Hepatocyte (in vitro differentiated cells): ENCODE measurements around the gene ZNF544. TPM values are rescaled to one million over a fixed set of nuclear protein-coding genes. Genes with fewer than 3 reads are reported as not detected.

Experiments
- DNase-seq: peaks from one replicate; pipeline ENCODE4 v3.0.0-alpha.2; 2016; ENCODE audit warnings: low spot score
- H2AFZ ChIP-seq: fragments of 200-600 bp; sonication (generic); 2 replicates; pipeline ENCODE4 v1.6.0; 2016; ENCODE audit warnings: antibody characterized with exemption, mild to moderate bottlenecking
- H3K27ac ChIP-seq: fragments of 200-600 bp; sonication (generic); 2 replicates; pipeline ENCODE4 v1.5.1; 2016; ENCODE audit warnings: mild to moderate bottlenecking
- H3K27me3 ChIP-seq: fragments of 200-600 bp; sonication (generic); 2 replicates; pipeline ENCODE4 v1.6.1; 2016
- H3K36me3 ChIP-seq: fragments of 200-600 bp; sonication (generic); replicated peaks from 2 replicates; pipeline ENCODE4 v1.5.1; 2016; ENCODE audit warnings: low read depth; ENCODE audit not compliant: insufficient read depth
- H3K4me1 ChIP-seq: fragments of 200-600 bp; sonication (generic); 2 replicates; pipeline ENCODE4 v1.5.1; 2016; ENCODE audit warnings: mild to moderate bottlenecking, moderate library complexity; ENCODE audit not compliant: insufficient read depth
- H3K4me2 ChIP-seq: fragments of 200-600 bp; sonication (generic); 2 replicates; pipeline ENCODE4 v1.6.0; 2016
- H3K4me3 ChIP-seq: fragments of 200-600 bp; sonication (generic); 2 replicates; pipeline ENCODE4 v1.5.1; 2016; ENCODE audit warnings: mild to moderate bottlenecking
- H3K79me2 ChIP-seq: fragments of 200-600 bp; sonication (generic); 2 replicates; pipeline ENCODE4 v1.6.0; 2017; ENCODE audit warnings: mild to moderate bottlenecking
- H3K9me2 ChIP-seq: fragments of 200-600 bp; sonication (generic); replicated peaks from 2 replicates; pipeline ENCODE4 v1.6.0; 2017; ENCODE audit warnings: mild to moderate bottlenecking; ENCODE audit not compliant: insufficient read depth
- H3K9me3 ChIP-seq: fragments of 200-600 bp; sonication (generic); 2 replicates; pipeline ENCODE4 v1.5.1; 2016; ENCODE audit warnings: low read depth, mild to moderate bottlenecking
- H4K20me1 ChIP-seq: fragments of 200-600 bp; sonication (generic); 2 replicates; pipeline ENCODE4 v1.6.0; 2016; ENCODE audit warnings: mild to moderate bottlenecking; ENCODE audit not compliant: insufficient read depth, poor library complexity, severe bottlenecking
- EZH2 ChIP-seq: fragments of 200-600 bp; sonication (generic); IDR thresholded peaks from 2 replicates; pipeline ENCODE4 v1.6.1; 2016; ENCODE audit warnings: antibody characterized with exemption, mild to moderate bottlenecking, borderline replicate concordance
- EZH2phosphoT487 ChIP-seq: fragments of 200-600 bp; sonication (generic); IDR thresholded peaks from one replicate; pipeline ENCODE4 v1.6.1; 2018; ENCODE audit warnings: antibody characterized with exemption, mild to moderate bottlenecking, low read depth, moderate library complexity; ENCODE audit not compliant: unreplicated experiment, severe bottlenecking
- WGBS: methylation state at CpG from one replicate; pipeline ENCODE4 v1.1.6; 2016; ENCODE audit warnings: low lambda C conversion rate; ENCODE audit errors: missing lambda C conversion rate; 5-methylcytosine and 5-hydroxymethylcytosine counted together
- polyA plus RNA-seq: library from polyadenylated mRNA; unstranded; fragments of >200 nt; fragmentation: Nextera tagmentation; extraction: Ambion mirVana; gene quantifications from 2 replicates; pipeline ENCODE4 v1.2.1, GENCODE V29; 2016
- total RNA-seq: library from RNA; depleted of rRNA; stranded (reverse); fragments of >200 nt; gene quantifications from 2 replicates; pipeline ENCODE4 v1.2.3, GENCODE V29; 2014
- TF ChIP-seq, protein P1 (sequence below): fragments of 200-600 bp; sonication (generic); IDR thresholded peaks from 2 replicates; pipeline ENCODE4 v1.5.1; 2016; ENCODE audit warnings: antibody characterized with exemption, mild to moderate bottlenecking; ENCODE audit not compliant: poor library complexity

The ZNF544 gene
- total and polyA plus RNA-seq, 2 experiments from 2014 or later, result 17.2 to 34.1 TPM

GRCh38 chr19:58284199-58284598 is 55.5 kb downstream of the ZNF544 start:
- TF ChIP-seq, protein P1, sequence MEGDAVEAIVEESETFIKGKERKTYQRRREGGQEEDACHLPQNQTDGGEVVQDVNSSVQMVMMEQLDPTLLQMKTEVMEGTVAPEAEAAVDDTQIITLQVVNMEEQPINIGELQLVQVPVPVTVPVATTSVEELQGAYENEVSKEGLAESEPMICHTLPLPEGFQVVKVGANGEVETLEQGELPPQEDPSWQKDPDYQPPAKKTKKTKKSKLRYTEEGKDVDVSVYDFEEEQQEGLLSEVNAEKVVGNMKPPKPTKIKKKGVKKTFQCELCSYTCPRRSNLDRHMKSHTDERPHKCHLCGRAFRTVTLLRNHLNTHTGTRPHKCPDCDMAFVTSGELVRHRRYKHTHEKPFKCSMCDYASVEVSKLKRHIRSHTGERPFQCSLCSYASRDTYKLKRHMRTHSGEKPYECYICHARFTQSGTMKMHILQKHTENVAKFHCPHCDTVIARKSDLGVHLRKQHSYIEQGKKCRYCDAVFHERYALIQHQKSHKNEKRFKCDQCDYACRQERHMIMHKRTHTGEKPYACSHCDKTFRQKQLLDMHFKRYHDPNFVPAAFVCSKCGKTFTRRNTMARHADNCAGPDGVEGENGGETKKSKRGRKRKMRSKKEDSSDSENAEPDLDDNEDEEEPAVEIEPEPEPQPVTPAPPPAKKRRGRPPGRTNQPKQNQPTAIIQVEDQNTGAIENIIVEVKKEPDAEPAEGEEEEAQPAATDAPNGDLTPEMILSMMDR, result no peak
- no peak for TF ChIP-seq EZH2
- no peak for TF ChIP-seq EZH2phosphoT487
- no peak overlapping the region for H3K4me2 ChIP-seq
- no peaks in the 10 kb centered on the region for H3K36me3 ChIP-seq
- no peak overlapping the region for H3K4me3 ChIP-seq
- peaks cover 6% of the 10 kb centered on the region for H3K4me1 ChIP-seq
- no peaks in the 10 kb centered on the region for H3K27me3 ChIP-seq
- 98% methylated on average over 7 of the region's 7 CpGs for WGBS
- no peak overlapping the region for H3K27ac ChIP-seq
- no peaks in the 10 kb centered on the region for H3K9me3 ChIP-seq
- H3K79me2 ChIP-seq, result peaks cover 65% of the 10 kb centered on the region
- no peak overlapping the region for H2AFZ ChIP-seq
- no peaks in the 10 kb centered on the region for H3K9me2 ChIP-seq
- H4K20me1 ChIP-seq, result peaks cover 6% of the 10 kb centered on the region
- DNase-seq, result no peak

GRCh38 chr19:58291943-58292342 is 63.2 kb downstream of the ZNF544 start:
- Histone ChIP-seq H3K27ac (no peak overlapping the region), H3K9me2 (no peaks in the 10 kb centered on the region), H2AFZ (no peak overlapping the region), H3K4me3 (no peak overlapping the region), H3K36me3 (no peaks in the 10 kb centered on the region), H3K4me1 (no peaks in the 10 kb centered on the region), H3K27me3 (no peaks in the 10 kb centered on the region), H3K9me3 (no peaks in the 10 kb centered on the region), H4K20me1 (no peaks in the 10 kb centered on the region), H3K4me2 (no peak overlapping the region), H3K79me2 (peaks cover 16% of the 10 kb centered on the region)
- DNase-seq, result no peak
- TF ChIP-seq, protein P1, result no peak
- no peak for TF ChIP-seq EZH2
- no peak for TF ChIP-seq EZH2phosphoT487
- 97% methylated on average over 7 of the region's 7 CpGs for WGBS

DNA sequence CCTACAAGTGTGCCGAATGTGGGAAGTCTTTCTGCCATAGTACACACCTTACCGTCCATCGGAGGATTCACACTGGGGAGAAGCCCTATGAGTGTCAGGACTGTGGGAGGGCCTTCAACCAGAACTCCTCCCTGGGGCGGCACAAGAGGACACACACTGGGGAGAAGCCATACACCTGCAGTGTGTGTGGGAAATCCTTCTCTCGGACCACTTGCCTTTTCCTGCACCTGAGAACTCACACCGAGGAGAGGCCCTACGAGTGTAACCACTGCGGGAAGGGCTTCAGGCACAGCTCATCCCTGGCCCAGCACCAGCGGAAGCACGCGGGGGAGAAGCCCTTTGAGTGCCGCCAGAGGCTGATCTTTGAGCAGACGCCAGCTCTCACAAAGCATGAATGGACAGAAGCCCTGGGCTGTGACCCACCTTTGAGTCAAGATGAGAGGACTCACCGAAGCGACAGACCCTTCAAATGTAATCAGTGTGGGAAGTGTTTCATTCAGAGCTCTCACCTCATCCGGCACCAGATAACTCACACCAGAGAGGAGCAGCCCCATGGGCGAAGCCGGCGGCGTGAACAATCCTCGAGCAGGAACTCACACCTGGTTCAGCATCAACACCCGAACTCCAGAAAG is 66.1 kb downstream of the ZNF544 start:
- Histone ChIP-seq H3K9me3 (no peaks in the 10 kb centered on the region), H3K36me3 (no peaks in the 10 kb centered on the region)

More for the DNA sequence above, 66.1 kb downstream of the ZNF544 start:
- Histone ChIP-seq H3K4me2 (no peak overlapping the region), H3K4me3 (no peak overlapping the region), H4K20me1 (no peaks in the 10 kb centered on the region), H2AFZ (no peak overlapping the region), H3K27me3 (no peaks in the 10 kb centered on the region), H3K4me1 (no peaks in the 10 kb centered on the region), H3K79me2 (peaks cover 20% of the 10 kb centered on the region), H3K27ac (no peak overlapping the region), H3K9me2 (no peaks in the 10 kb centered on the region)
- DNase-seq, result no peak
- WGBS, result 98% methylated on average over 22 of the region's 22 CpGs
- TF ChIP-seq, protein P1, result no peak
- no peak for TF ChIP-seq EZH2phosphoT487
- no peak for TF ChIP-seq EZH2
